ENCODE measurements around the gene OMD.

Gene OMD

DNA sequence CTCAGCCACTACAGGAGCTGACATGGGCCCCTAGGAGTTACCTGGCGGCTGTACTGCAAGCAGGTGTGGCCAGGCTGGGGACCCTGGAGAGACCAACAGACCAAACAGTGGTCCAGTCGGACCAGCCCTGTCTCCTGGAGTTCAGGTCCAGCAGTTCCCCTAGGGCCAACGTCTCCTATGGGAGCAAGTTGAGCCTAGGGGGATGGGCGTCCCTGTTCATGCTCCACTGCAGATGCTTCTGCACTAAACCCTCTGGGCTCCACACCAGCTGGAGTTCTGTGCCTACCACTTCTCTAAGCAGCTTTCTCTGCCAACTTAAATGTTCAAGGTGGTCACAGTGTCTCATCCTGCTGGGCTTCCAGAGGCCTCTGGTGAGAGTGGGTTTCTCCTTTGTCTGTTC is 20.6 kb upstream of the OMD start:
- Histone ChIP-seq H2AK5ac (ENCODE audit: low read length) (no peak overlapping the region), H3K4me2 (ENCODE audit: low read length) (no peak overlapping the region), H3K23ac (ENCODE audit: low read length) (no peak overlapping the region), H2AFZ (ENCODE audit: insufficient read depth, low read length, poor library complexity) (no peak overlapping the region), H2BK5ac (ENCODE audit: low read depth, low read length, poor library complexity) (no peak overlapping the region), H3K14ac (ENCODE audit: low read length) (no peak overlapping the region), H3K79me2 (ENCODE audit: control insufficient read depth, insufficient read depth, low read length, poor library complexity) (no peaks in the 10 kb centered on the region), H3K4ac (ENCODE audit: low read depth, low read length) (no peak overlapping the region), H2BK12ac (ENCODE audit: low read length) (no peak overlapping the region), H4K91ac (ENCODE audit: low read depth, low read length) (no peak overlapping the region), H4K12ac (ENCODE audit: low read depth, low read length) (no peak overlapping the region), H3K9me3 (ENCODE audit: insufficient read depth, low read depth, low read length) (no peaks in the 10 kb centered on the region), H3K79me1 (ENCODE audit: low read length) (no peaks in the 10 kb centered on the region), H3K27me3 (ENCODE audit: insufficient read depth, low read length) (no peaks in the 10 kb centered on the region), H3K36me3 (ENCODE audit: control insufficient read depth in 1 of 2, insufficient read depth in 2 of 2, low read length in 2 of 2) (no peaks in the 10 kb centered on the region), H4K8ac (ENCODE audit: low read depth, low read length) (no peak overlapping the region), H3K4me1 (ENCODE audit: control insufficient read depth in 1 of 2, insufficient read depth in 2 of 2, low read length in 2 of 2) (no peaks in the 10 kb centered on the region), H3K27ac (ENCODE audit: low read depth, low read length) (no peak overlapping the region), H3K9ac (ENCODE audit: low read length) (no peak overlapping the region), H3K4me3 (ENCODE audit: low read depth, low read length) (peak overlapping the region; percentile 12), H2BK120ac (ENCODE audit: insufficient read depth, low read length, poor library complexity) (no peak overlapping the region), H3K18ac (ENCODE audit: low read length) (no peak overlapping the region)
- DNase-seq, result no peak
- whole genome bisulfite sequencing (ENCODE audit: extremely low coverage, insufficient coverage, insufficient read length), result no CpG with 5 or more reads among the region's 4 CpGs

DNA sequence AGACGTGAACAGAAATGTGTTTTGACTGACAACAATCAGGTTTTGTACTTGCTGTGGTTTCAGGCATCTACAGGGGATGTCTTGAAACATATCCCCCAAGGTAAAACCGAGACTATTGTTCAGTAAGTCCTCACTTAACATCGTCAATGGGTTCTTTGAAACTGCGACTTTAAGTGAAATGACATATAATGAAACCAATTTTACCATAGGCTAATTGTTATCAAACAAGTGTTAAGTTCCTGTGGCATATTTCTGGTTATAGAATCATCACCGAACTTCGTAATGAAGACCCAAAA is 16.4 kb upstream of the OMD start:
- no CpG with 5 or more reads among the region's 6 CpGs for WGBS (ENCODE audit: extremely low coverage, insufficient coverage, insufficient read length)
- H3K79me2 ChIP-seq (ENCODE audit: control insufficient read depth, insufficient read depth, low read length, poor library complexity), result no peaks in the 10 kb centered on the region

DNA sequence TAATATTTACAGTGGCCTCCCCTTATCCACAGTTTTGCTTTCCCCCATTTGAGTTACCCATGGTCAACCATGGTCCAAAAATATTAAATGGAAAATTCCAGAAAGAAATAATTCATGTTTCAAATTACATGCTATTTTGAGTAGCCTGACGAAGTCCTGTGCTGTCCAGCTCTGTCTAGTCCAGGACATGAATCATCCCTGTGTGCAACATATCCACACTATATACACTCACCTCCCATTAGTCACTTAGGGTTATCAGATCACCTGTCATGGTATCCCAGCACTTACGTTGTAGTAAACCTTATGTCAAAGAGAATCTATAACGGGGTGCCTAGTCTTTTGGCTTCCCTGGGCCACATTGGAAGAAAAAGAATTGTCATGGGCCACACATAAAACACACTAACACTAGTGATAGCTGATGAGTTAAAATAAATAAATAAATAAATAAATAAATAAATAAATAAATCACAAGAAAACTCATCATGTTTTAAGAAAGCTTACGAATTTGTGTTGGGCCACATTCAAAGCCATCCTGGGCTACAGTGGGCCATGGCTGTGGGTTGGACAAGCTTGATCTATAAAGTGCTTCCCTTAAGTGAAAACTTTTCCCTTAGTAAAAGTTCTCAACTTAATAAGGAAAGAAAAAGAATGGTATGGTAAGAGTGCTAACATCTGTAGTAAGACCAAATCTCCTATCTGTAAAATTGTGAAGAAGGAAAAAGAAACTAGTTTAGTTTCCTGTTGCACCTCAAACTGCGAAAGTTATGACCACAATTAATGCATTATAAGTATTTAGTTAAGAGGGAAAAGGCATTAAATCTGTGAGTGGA is 15.9 kb upstream of the OMD start:
- no peak overlapping the region for H3K4me3 ChIP-seq (ENCODE audit: low read depth, low read length)

More for the DNA sequence above, 16.4 kb upstream of the OMD start:
- no peaks in the 10 kb centered on the region for H3K4me1 ChIP-seq (ENCODE audit: control insufficient read depth in 1 of 2, insufficient read depth in 2 of 2, low read length in 2 of 2)
- no peak overlapping the region for H3K4me3 ChIP-seq (ENCODE audit: low read depth, low read length)
- no peak overlapping the region for H2BK12ac ChIP-seq (ENCODE audit: low read length)
- no peak overlapping the region for H4K8ac ChIP-seq (ENCODE audit: low read depth, low read length)
- H3K9me3 ChIP-seq (ENCODE audit: insufficient read depth, low read depth, low read length), result no peaks in the 10 kb centered on the region
- H2BK5ac ChIP-seq (ENCODE audit: low read depth, low read length, poor library complexity), result no peak overlapping the region
- H4K12ac ChIP-seq (ENCODE audit: low read depth, low read length), result no peak overlapping the region
- no peak for DNase-seq
- no peak overlapping the region for H2AFZ ChIP-seq (ENCODE audit: insufficient read depth, low read length, poor library complexity)
- no peak overlapping the region for H3K27ac ChIP-seq (ENCODE audit: low read depth, low read length)
- no peak overlapping the region for H3K9ac ChIP-seq (ENCODE audit: low read length)
- no peak overlapping the region for H3K23ac ChIP-seq (ENCODE audit: low read length)
- no peak overlapping the region for H3K4me2 ChIP-seq (ENCODE audit: low read length)
- H2AK5ac ChIP-seq (ENCODE audit: low read length), result no peak overlapping the region
- H3K18ac ChIP-seq (ENCODE audit: low read length), result no peak overlapping the region
- no peak overlapping the region for H3K14ac ChIP-seq (ENCODE audit: low read length)
- no peaks in the 10 kb centered on the region for H3K79me1 ChIP-seq (ENCODE audit: low read length)
- H3K4ac ChIP-seq (ENCODE audit: low read depth, low read length), result no peak overlapping the region
- H3K27me3 ChIP-seq (ENCODE audit: insufficient read depth, low read length), result no peaks in the 10 kb centered on the region
- H2BK120ac ChIP-seq (ENCODE audit: insufficient read depth, low read length, poor library complexity), result no peak overlapping the region
- H4K91ac ChIP-seq (ENCODE audit: low read depth, low read length), result no peak overlapping the region
- H3K36me3 ChIP-seq (ENCODE audit: control insufficient read depth in 1 of 2, insufficient read depth in 2 of 2, low read length in 2 of 2), result no peaks in the 10 kb centered on the region

DNA sequence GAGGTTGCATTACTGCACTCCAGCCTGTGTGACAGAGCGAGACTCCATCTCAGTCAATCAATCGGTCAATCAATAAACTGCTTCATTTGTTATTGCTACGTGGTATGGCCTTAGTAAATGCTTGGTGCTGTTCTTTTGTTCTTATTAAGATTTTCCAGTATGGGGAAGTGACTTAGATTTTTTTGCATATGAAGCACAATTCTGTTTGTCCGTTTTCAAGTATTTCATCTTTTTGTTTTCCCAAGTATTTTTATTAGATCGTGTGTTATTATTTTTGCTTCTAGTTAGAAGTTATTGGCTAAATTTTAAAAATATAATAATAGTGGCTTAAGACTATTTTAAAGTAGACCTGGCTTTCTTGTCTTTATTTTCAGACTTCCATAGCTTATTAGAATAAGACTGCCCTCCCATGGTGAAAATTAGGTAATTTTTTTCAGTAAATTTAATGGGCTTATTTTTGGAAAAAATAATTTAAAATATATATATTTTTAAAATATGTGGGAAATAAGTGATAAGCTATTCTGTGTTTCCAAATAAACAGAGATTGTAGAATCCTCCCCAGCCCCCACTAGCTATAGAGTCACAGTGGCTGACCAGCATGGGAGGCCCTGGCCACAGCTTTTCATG is 14.7 kb upstream of the OMD start:
- H3K23ac ChIP-seq (ENCODE audit: low read length), result no peak overlapping the region
- no peak overlapping the region for H3K4me2 ChIP-seq (ENCODE audit: low read length)
- no peaks in the 10 kb centered on the region for H3K4me1 ChIP-seq (ENCODE audit: control insufficient read depth in 1 of 2, insufficient read depth in 2 of 2, low read length in 2 of 2)
- peak in 1 of 2 donors; percentile 7 for DNase-seq
- H2AK5ac ChIP-seq (ENCODE audit: low read length), result no peak overlapping the region
- no peak overlapping the region for H4K91ac ChIP-seq (ENCODE audit: low read depth, low read length)
- no peaks in the 10 kb centered on the region for H3K9me3 ChIP-seq (ENCODE audit: insufficient read depth, low read depth, low read length)
- H3K79me1 ChIP-seq (ENCODE audit: low read length), result no peaks in the 10 kb centered on the region
- no peaks in the 10 kb centered on the region for H3K79me2 ChIP-seq (ENCODE audit: control insufficient read depth, insufficient read depth, low read length, poor library complexity)
- H3K18ac ChIP-seq (ENCODE audit: low read length), result no peak overlapping the region
- H2BK12ac ChIP-seq (ENCODE audit: low read length), result no peak overlapping the region
- WGBS (ENCODE audit: extremely low coverage, insufficient coverage, insufficient read length), result no CpG with 5 or more reads among the region's 5 CpGs
- H3K14ac ChIP-seq (ENCODE audit: low read length), result no peak overlapping the region
- H3K4me3 ChIP-seq (ENCODE audit: low read depth, low read length), result no peak overlapping the region
- no peak overlapping the region for H2BK120ac ChIP-seq (ENCODE audit: insufficient read depth, low read length, poor library complexity)
- no peak overlapping the region for H4K12ac ChIP-seq (ENCODE audit: low read depth, low read length)
- H2BK5ac ChIP-seq (ENCODE audit: low read depth, low read length, poor library complexity), result no peak overlapping the region
- H2AFZ ChIP-seq (ENCODE audit: insufficient read depth, low read length, poor library complexity), result no peak overlapping the region
- H3K36me3 ChIP-seq (ENCODE audit: control insufficient read depth in 1 of 2, insufficient read depth in 2 of 2, low read length in 2 of 2), result no peaks in the 10 kb centered on the region
- H3K27me3 ChIP-seq (ENCODE audit: insufficient read depth, low read length), result no peaks in the 10 kb centered on the region
- H4K8ac ChIP-seq (ENCODE audit: low read depth, low read length), result no peak overlapping the region
- no peak overlapping the region for H3K9ac ChIP-seq (ENCODE audit: low read length)
- no peak overlapping the region for H3K4ac ChIP-seq (ENCODE audit: low read depth, low read length)
- no peak overlapping the region for H3K27ac ChIP-seq (ENCODE audit: low read depth, low read length)

More for the DNA sequence above, 15.9 kb upstream of the OMD start:
- no peak overlapping the region for H3K23ac ChIP-seq (ENCODE audit: low read length)
- no peak overlapping the region for H2AK5ac ChIP-seq (ENCODE audit: low read length)
- H3K4ac ChIP-seq (ENCODE audit: low read depth, low read length), result no peak overlapping the region
- H4K8ac ChIP-seq (ENCODE audit: low read depth, low read length), result no peak overlapping the region
- no peaks in the 10 kb centered on the region for H3K9me3 ChIP-seq (ENCODE audit: insufficient read depth, low read depth, low read length)
- no peaks in the 10 kb centered on the region for H3K79me2 ChIP-seq (ENCODE audit: control insufficient read depth, insufficient read depth, low read length, poor library complexity)
- no peaks in the 10 kb centered on the region for H3K4me1 ChIP-seq (ENCODE audit: control insufficient read depth in 1 of 2, insufficient read depth in 2 of 2, low read length in 2 of 2)
- no peak overlapping the region for H3K27ac ChIP-seq (ENCODE audit: low read depth, low read length)
- H3K4me2 ChIP-seq (ENCODE audit: low read length), result no peak overlapping the region
- no peak overlapping the region for H2BK120ac ChIP-seq (ENCODE audit: insufficient read depth, low read length, poor library complexity)
- no peak overlapping the region for H4K12ac ChIP-seq (ENCODE audit: low read depth, low read length)
- H2BK5ac ChIP-seq (ENCODE audit: low read depth, low read length, poor library complexity), result no peak overlapping the region
- no peaks in the 10 kb centered on the region for H3K79me1 ChIP-seq (ENCODE audit: low read length)
- no peak overlapping the region for H2BK12ac ChIP-seq (ENCODE audit: low read length)
- no peak overlapping the region for H3K9ac ChIP-seq (ENCODE audit: low read length)
- H3K27me3 ChIP-seq (ENCODE audit: insufficient read depth, low read length), result no peaks in the 10 kb centered on the region
- no CpG with 5 or more reads among the region's 5 CpGs for WGBS (ENCODE audit: extremely low coverage, insufficient coverage, insufficient read length)
- H4K91ac ChIP-seq (ENCODE audit: low read depth, low read length), result no peak overlapping the region
- no peak overlapping the region for H3K18ac ChIP-seq (ENCODE audit: low read length)
- H3K36me3 ChIP-seq (ENCODE audit: control insufficient read depth in 1 of 2, insufficient read depth in 2 of 2, low read length in 2 of 2), result no peaks in the 10 kb centered on the region
- H3K14ac ChIP-seq (ENCODE audit: low read length), result no peak overlapping the region
- no peak overlapping the region for H2AFZ ChIP-seq (ENCODE audit: insufficient read depth, low read length, poor library complexity)
- peak; percentile 7 to 46 for DNase-seq
